Measurements from ENCODE around the gene TMEM63C. TPM values are rescaled to one million over a fixed set of nuclear protein-coding genes. Genes with fewer than 3 reads are reported as not detected.
"Not testable (repeated sequence)": the region's sequence is repeated elsewhere in the genome, so short reads cannot be mapped to it uniquely, and the experiment has no call there.

Gene TMEM63C
- total RNA-seq, 4 donors from 2014 or later, result 12.3 to 32.8 (median 19.9) TPM

DNA sequence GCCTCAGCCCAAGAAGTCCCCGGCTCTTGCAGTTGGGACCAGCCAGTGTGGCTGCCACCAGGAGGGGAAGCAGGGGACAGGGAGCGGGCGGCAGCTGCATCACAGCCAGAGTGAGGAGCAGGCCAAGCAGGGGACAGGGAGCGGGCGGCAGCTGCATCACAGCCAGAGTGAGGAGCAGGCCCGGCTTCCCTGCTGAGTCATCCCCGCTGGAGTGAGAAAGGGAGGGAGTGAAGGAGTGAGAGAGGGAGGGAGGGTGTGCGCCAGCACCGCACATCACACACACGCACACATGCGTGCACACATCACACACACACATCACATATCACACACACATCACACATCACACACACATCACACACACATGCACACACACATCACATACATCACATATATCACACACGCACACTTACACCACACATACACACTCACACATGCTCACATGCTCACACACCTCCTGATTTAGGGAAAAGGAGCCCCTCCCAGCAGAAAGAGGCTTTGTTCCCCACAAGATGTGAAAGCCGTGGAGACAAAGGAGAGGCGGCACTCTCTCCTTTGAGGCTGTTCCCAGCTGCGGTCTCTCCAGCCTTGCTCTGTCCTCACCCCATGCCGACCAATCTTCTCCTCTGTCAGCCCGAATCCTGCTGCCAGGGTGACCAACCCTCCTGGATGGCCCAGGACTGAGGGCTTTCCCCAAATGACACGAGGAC, 23.3 kb upstream of the TMEM63C start:
- no peak overlapping the region for H3K4me3 ChIP-seq
- TF ChIP-seq POLR2A (IDR thresholded peaks at IDR 0.05) (no peak), EP300 (IDR thresholded peaks at IDR 0.05) (no peak), POLR2AphosphoS5 (IDR thresholded peaks at IDR 0.05) (no peak)
- TF ChIP-seq, protein P1, sequence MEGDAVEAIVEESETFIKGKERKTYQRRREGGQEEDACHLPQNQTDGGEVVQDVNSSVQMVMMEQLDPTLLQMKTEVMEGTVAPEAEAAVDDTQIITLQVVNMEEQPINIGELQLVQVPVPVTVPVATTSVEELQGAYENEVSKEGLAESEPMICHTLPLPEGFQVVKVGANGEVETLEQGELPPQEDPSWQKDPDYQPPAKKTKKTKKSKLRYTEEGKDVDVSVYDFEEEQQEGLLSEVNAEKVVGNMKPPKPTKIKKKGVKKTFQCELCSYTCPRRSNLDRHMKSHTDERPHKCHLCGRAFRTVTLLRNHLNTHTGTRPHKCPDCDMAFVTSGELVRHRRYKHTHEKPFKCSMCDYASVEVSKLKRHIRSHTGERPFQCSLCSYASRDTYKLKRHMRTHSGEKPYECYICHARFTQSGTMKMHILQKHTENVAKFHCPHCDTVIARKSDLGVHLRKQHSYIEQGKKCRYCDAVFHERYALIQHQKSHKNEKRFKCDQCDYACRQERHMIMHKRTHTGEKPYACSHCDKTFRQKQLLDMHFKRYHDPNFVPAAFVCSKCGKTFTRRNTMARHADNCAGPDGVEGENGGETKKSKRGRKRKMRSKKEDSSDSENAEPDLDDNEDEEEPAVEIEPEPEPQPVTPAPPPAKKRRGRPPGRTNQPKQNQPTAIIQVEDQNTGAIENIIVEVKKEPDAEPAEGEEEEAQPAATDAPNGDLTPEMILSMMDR (IDR thresholded peaks at IDR 0.05), result no peak
- H3K9me3 ChIP-seq, result no peaks in the 10 kb centered on the region
- whole genome bisulfite sequencing, result 13% methylated on average over 18 of the region's 18 CpGs
- peaks cover 32% of the 10 kb centered on the region for H3K27me3 ChIP-seq
- peaks cover 11% of the 10 kb centered on the region for H3K4me1 ChIP-seq
- no peaks in the 10 kb centered on the region for H3K36me3 ChIP-seq
- peak in 1 of 2 donors; percentile 74 for DNase-seq (ENCODE audit: low spot score in 2 of 2)
- H3K27ac ChIP-seq, result no peak overlapping the region

DNA sequence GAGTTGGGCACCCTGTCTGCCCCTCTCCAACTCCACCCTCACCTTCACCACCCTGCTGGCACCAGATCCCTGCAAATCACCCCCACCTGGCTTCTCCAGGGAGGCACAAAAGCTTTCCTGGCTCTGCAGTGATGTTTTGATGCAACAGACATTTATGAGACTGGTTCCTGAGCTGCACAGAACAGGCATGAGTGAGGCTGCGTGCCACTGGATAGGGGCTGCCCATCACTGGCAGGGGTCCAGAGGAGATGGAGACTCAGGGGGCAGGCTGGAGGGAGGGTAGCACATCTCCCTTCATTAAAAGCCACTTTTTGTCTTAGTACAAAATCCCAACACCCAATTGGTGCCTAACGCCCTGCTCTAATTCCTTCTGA, 22.7 kb upstream of the TMEM63C start:
- DNase-seq (ENCODE audit: low spot score in 2 of 2), result no peak
- TF ChIP-seq POLR2A (IDR thresholded peaks at IDR 0.05) (no peak), EP300 (IDR thresholded peaks at IDR 0.05) (no peak), POLR2AphosphoS5 (IDR thresholded peaks at IDR 0.05) (no peak)
- TF ChIP-seq, protein P1 (IDR thresholded peaks at IDR 0.05), result no peak
- no peak overlapping the region for H3K27ac ChIP-seq
- no peaks in the 10 kb centered on the region for H3K9me3 ChIP-seq
- peaks cover 11% of the 10 kb centered on the region for H3K4me1 ChIP-seq
- peaks cover 27% of the 10 kb centered on the region for H3K27me3 ChIP-seq
- WGBS, result 54% methylated on average over 2 of the region's 2 CpGs
- no peaks in the 10 kb centered on the region for H3K36me3 ChIP-seq
- H3K4me3 ChIP-seq, result no peak overlapping the region

DNA sequence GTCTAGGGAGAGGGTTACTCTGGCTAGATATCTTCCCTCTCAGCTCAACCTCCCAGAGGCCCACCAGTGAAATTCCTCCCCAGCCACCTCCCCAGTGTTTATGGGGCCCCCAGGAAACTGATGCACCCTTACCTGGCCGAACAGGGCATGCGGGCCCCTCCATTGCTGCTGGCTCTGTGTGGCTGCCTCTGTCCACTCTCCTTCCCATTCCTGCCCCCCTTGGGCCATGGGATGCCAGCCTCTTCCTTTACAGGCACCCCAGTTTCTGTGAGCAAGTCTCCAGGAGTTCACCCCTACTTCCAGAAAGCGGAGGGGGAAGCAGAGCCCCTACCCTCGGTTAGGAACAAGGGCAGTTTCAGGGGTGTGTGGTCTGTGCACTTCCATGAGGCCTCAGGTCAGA, 20.6 kb upstream of the TMEM63C start:
- Histone ChIP-seq H3K36me3 (no peaks in the 10 kb centered on the region), H3K4me3 (no peak overlapping the region), H3K4me1 (peaks cover 11% of the 10 kb centered on the region), H3K27ac (no peak overlapping the region), H3K27me3 (peaks cover 18% of the 10 kb centered on the region), H3K9me3 (no peaks in the 10 kb centered on the region)
- TF ChIP-seq EP300 (IDR thresholded peaks at IDR 0.05) (no peak), POLR2A (IDR thresholded peaks at IDR 0.05) (no peak), POLR2AphosphoS5 (IDR thresholded peaks at IDR 0.05) (no peak)
- TF ChIP-seq, protein P1 (IDR thresholded peaks at IDR 0.05), result no peak
- DNase-seq (ENCODE audit: low spot score in 2 of 2), result peak in 1 of 2 donors; percentile 67
- 95% methylated on average over 4 of the region's 4 CpGs for WGBS

DNA sequence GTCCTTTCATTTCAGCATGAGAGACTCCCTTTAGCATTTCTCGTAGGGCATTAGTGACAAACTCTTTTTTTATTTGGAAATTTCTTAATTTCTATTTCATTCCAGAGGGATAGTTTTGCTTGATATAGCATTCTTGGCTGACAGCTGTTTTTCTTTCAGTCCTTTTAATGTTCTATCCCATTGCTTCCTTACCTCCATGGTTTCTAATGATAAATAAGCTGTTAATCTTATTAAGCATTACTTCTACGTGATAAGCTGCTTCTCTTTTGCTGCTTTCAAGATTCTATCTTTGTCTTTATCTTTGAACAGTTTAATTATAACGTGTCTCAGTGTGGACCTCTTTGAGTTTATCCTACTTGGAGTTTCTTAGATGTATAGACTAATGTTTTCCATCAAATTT, 11.6 kb upstream of the TMEM63C start:
- Histone ChIP-seq H3K27ac (no peak overlapping the region), H3K4me3 (no peak overlapping the region), H3K27me3 (no peaks in the 10 kb centered on the region), H3K36me3 (no peaks in the 10 kb centered on the region), H3K4me1 (no peaks in the 10 kb centered on the region), H3K9me3 (no peaks in the 10 kb centered on the region)
- WGBS, result 68% methylated on average over 3 of the region's 3 CpGs
- TF ChIP-seq POLR2A (IDR thresholded peaks at IDR 0.05), result no peak
- no peak for TF ChIP-seq EP300 (IDR thresholded peaks at IDR 0.05)
- no peak for TF ChIP-seq POLR2AphosphoS5 (IDR thresholded peaks at IDR 0.05)
- TF ChIP-seq, protein P1 (IDR thresholded peaks at IDR 0.05), result no peak
- no peak for DNase-seq (ENCODE audit: low spot score in 2 of 2)

DNA sequence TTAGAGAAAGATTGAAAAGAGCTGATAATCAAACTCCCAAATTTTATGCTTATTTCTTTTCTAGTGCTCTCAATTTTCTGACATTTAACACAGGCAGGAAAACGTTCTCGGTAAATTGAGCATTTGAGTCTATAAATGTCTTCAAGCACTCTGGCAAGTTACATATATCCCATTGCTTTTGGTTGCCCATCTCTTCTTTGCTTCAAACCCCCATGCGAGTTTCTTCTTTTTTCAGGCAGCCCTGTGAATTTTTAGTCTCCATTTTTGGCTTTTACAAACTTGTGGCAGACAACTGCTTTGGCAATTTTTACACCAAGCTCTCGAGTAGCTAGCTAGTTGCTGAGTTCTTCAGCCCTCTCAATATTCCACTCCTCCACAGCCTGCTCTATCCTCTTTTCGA, 8.7 kb upstream of the TMEM63C start:
- no peaks in the 10 kb centered on the region for H3K27me3 ChIP-seq
- H3K27ac ChIP-seq, result no peak overlapping the region

DNA sequence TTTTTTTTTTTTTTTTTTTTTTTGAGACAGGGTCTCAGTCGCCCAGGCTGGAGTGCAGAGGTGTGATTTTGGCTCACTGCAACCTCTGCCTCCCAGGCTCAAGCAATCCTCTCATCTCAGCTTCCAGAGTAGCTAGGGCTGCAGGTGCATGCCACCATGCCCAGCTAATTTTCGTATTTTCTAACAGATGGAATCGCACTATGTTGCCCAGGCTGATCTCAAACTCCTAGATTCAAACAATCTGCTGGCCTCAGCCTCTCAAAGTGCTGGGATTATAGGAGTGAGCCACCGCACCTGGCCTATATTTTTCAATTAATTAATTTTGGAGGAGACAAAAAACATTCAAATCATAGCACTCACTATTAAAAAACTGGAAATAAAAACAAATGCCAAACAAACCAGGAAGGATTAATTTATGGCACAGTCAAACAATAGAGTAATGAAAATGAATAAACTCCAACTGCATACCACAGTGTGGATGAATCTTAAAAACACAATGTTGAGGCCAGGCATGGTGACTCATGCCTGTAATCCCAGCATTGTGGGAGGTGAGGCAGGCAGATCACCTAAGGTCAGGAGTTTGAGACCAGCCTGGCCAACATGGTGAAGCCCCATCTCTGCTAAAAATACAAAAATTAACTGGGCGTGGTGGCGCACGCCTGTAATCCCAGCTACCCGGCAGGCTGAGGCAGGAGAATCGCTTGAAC, 7.5 kb upstream of the TMEM63C start:
- H3K4me1 ChIP-seq; DNase-seq (ENCODE audit: low spot score in 2 of 2); H3K27me3 ChIP-seq; H3K9me3 ChIP-seq; H3K4me3 ChIP-seq; H3K27ac ChIP-seq; H3K36me3 ChIP-seq: not testable (repeated sequence)
- WGBS, result 74% methylated on average over 9 of the region's 9 CpGs

More for the DNA sequence above, 8.7 kb upstream of the TMEM63C start:
- Histone ChIP-seq H3K4me3 (no peak overlapping the region), H3K9me3 (no peaks in the 10 kb centered on the region), H3K4me1 (no peaks in the 10 kb centered on the region), H3K36me3 (no peaks in the 10 kb centered on the region)
- WGBS, result 84% methylated on average over 5 of the region's 5 CpGs
- TF ChIP-seq POLR2AphosphoS5 (IDR thresholded peaks at IDR 0.05) (no peak), POLR2A (IDR thresholded peaks at IDR 0.05) (no peak), EP300 (IDR thresholded peaks at IDR 0.05) (no peak)
- TF ChIP-seq, protein P1 (IDR thresholded peaks at IDR 0.05), result no peak
- no peak for DNase-seq (ENCODE audit: low spot score in 2 of 2)
